IPS DF 6.9 (cell line): ENCODE measurements around the gene TAAR1.

Experiments
- DNase-seq: peaks from one replicate; pipeline ENCODE4 v3.0.0-alpha.2; 2013; ENCODE audit warnings: low read depth, low spot score
- H3K27ac ChIP-seq: one replicate; pipeline ENCODE4 v1.5.1; 2013; ENCODE audit warnings: low read length, control low read depth
- H3K27me3 ChIP-seq: 2 replicates; pipeline ENCODE4 v1.6.1; 2013; ENCODE audit warnings: mild to moderate bottlenecking, low read length; ENCODE audit not compliant: control insufficient read depth, insufficient read depth
- H3K36me3 ChIP-seq: 2 replicates; pipeline ENCODE4 v1.6.1; 2013; ENCODE audit warnings: low read length; ENCODE audit not compliant: control insufficient read depth, insufficient read depth
- H3K4me1 ChIP-seq: 2 replicates; pipeline ENCODE4 v1.6.1; 2013; ENCODE audit warnings: low read length; ENCODE audit not compliant: control insufficient read depth, insufficient read depth
- H3K4me3 ChIP-seq: 2 replicates; pipeline ENCODE4 v1.5.1; 2013; ENCODE audit warnings: mild to moderate bottlenecking, low read length
- H3K9me3 ChIP-seq: 2 replicates; pipeline ENCODE4 v1.6.1; 2013; ENCODE audit warnings: low read length, inconsistent platforms; ENCODE audit not compliant: control insufficient read depth, insufficient read depth
- WGBS: extraction: QIAGEN DNeasy Blood & Tissue Kit; methylation state at CpG from one replicate; pipeline ENCODE4 v1.1.7; 2013; ENCODE audit warnings: mixed read lengths, missing lambda C conversion rate; ENCODE audit not compliant: insufficient read length, insufficient coverage; 5-methylcytosine and 5-hydroxymethylcytosine counted together

The TAAR1 gene

GRCh38 chr6:132634796-132635195 is 24.2 kb downstream of the TAAR1 start:
- Histone ChIP-seq H3K9me3 (no peaks in the 10 kb centered on the region), H3K27ac (no peak overlapping the region), H3K4me1 (no peaks in the 10 kb centered on the region; the same call in 1 of the 2 replicates), H3K36me3 (no peaks in the 10 kb centered on the region), H3K4me3 (no peak overlapping the region), H3K27me3 (no peaks in the 10 kb centered on the region)
- WGBS = no CpG with 5 or more reads among the region's 4 CpGs
- no peak for DNase-seq

DNA sequence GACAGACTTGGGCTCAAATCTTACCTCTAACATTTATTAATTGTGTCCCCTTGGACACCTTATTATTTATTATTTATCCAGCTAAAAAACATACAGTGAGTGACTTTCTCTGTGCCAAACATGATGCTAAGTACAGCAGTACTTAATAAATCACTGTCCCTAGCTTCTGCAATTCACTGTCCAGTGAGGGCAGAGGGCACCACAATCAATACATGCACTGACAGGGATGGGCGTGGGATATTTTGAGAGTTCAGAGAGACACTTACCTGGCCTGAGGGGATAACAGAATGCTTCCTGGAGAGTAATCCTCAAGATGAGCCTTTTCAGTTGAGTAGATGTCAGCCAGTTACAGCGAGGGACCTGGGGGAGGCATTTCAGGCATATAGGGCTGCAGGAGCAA is 25.6 kb downstream of the TAAR1 start:
- Histone ChIP-seq H3K27ac (no peak overlapping the region), H3K4me1 (no peaks in the 10 kb centered on the region; the same call in 1 of the 2 replicates), H3K4me3 (no peak overlapping the region), H3K27me3 (no peaks in the 10 kb centered on the region), H3K36me3 (no peaks in the 10 kb centered on the region), H3K9me3 (no peaks in the 10 kb centered on the region)
- no peak for DNase-seq
- no CpG with 5 or more reads among the region's 2 CpGs for WGBS

DNA sequence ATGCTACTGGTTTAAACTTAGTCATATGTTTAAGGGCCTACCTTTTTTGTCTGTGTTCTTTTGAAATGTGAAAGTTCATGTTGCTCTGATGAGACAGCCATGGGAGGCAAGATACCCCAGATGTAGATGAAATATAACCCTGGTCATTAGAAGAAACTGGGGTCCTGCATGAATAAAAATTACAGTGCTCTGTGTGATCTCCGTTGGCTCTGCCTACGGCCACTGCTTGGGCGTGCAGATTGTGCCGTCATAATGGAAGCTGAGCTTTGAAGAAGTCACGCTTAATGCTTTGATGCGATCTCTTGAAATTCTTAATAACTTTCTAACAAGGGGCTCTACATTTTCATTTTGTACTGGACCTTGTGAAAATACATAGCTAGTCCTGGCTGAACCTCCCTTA is 34.8 kb downstream of the TAAR1 start, which contains the start of gene TAAR2:
Gene TAAR2, minus strand, starts transcription at position 101 of the 400 bp plus-strand sequence. Its CDS starts 0 bp downstream, at position 101.
- Histone ChIP-seq H3K27ac (no peak within 1 kb of the TSS), H3K4me3 (no peak within 1 kb of the TSS), H3K4me1 (no peaks in the 10 kb centered on the region), H3K36me3 (no peaks in the 10 kb centered on the region), H3K9me3 (no peaks in the 10 kb centered on the region), H3K27me3 (no peaks in the 10 kb centered on the region)
- WGBS = no CpG with 5 or more reads among the region's 6 CpGs
- DNase-seq = no peak

GRCh38 chr6:132623106-132623845 is 35.7 kb downstream of the TAAR1 start:
- no peaks in the 10 kb centered on the region for H3K27me3 ChIP-seq

DNA sequence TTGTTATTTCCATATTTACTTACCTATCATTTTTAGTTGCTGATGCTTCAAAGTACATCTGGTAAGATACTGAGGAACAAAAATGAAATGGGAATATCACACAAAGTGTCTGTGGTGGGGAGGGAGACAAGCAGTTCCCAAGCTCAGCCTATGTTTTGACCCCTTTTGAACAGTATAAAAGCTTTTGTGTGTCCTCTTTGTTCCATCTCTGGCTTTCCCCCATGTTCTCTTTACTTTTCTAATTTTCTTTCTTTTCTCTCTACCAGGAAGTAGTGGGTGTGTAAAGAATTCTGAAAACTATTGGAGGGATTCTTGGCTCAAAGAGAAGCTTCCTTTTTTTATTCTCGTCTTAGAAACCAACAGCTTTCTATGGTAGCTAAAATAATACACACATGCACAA is 42.3 kb downstream of the TAAR1 start:
- no peak overlapping the region for H3K27ac ChIP-seq
- WGBS = no CpG with 5 or more reads among the region's 1 CpG
- no peaks in the 10 kb centered on the region for H3K9me3 ChIP-seq
- H3K36me3 ChIP-seq = no peaks in the 10 kb centered on the region
- no peak overlapping the region for H3K4me3 ChIP-seq
- no peaks in the 10 kb centered on the region for H3K27me3 ChIP-seq
- H3K4me1 ChIP-seq = no peaks in the 10 kb centered on the region
- no peak for DNase-seq

More at GRCh38 chr6:132623106-132623845, 35.7 kb downstream of the TAAR1 start:
- no peaks in the 10 kb centered on the region for H3K36me3 ChIP-seq
- no CpG with 5 or more reads among the region's 6 CpGs for WGBS
- DNase-seq = no peak
- no peaks in the 10 kb centered on the region for H3K4me1 ChIP-seq
- H3K4me3 ChIP-seq = no peak overlapping the region
- H3K9me3 ChIP-seq = no peaks in the 10 kb centered on the region
- H3K27ac ChIP-seq = no peak overlapping the region

DNA sequence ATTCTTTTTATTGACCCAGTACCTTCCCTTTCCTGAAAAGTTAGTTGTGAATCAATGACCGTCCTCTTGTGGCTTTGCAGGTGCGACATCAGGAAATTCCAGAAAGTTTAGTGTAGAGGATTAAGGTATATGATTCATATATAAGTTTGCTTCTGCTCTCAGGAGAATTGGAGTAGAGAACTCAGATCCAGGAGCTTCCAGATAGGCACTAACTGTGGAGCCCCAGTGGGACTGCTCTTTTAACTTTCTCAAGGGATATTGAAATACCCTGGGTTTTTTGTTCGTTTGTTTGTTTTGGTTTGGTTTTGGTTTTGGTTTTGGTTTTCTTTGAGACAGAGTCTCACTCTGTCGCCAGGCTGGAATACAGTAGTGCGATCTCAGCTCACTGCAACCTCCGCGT is 44.4 kb downstream of the TAAR1 start:
- Histone ChIP-seq H3K27ac (no peak overlapping the region), H3K36me3 (no peaks in the 10 kb centered on the region), H3K4me3 (no peak overlapping the region), H3K9me3 (no peaks in the 10 kb centered on the region), H3K27me3 (no peaks in the 10 kb centered on the region), H3K4me1 (no peaks in the 10 kb centered on the region)
- WGBS = no CpG with 5 or more reads among the region's 7 CpGs
- DNase-seq = no peak

- no peaks in the 10 kb centered on the region for H3K36me3 ChIP-seq
- H3K27me3 ChIP-seq = no peaks in the 10 kb centered on the region
- H3K4me3 ChIP-seq = no peak overlapping the region
- no peaks in the 10 kb centered on the region for H3K4me1 ChIP-seq
- no peaks in the 10 kb centered on the region for H3K9me3 ChIP-seq
- DNase-seq = no peak
- no CpG with 5 or more reads among the region's 4 CpGs for WGBS
- H3K27ac ChIP-seq = no peak overlapping the region
Measured at GRCh38 chr6:132612449-132613108, 46.4 kb downstream of the TAAR1 start.

DNA sequence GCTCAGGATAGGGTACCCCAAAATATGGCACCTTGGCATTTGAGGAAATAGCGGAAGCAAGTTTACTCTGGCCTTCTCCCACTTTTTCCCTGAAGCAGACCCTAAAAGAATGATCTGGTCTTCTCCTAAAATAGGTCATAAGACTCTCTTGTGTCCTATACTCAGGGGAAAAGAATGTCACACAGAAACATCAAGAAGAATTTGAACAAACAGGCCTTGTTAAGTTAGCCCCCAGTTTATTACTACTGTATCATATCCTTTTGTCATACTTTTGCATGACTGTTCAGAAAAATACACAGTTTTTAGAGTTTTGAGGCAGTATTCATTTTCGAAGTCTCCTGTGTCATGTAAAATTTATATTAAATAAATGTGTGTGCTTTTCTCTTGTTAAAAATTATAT is 47.4 kb downstream of the TAAR1 start:
- no peak overlapping the region for H3K27ac ChIP-seq
- DNase-seq = no peak
- no peaks in the 10 kb centered on the region for H3K27me3 ChIP-seq
- H3K36me3 ChIP-seq = no peaks in the 10 kb centered on the region
- H3K4me1 ChIP-seq = no peaks in the 10 kb centered on the region
- no CpG with 5 or more reads among the region's 2 CpGs for WGBS
- no peaks in the 10 kb centered on the region for H3K9me3 ChIP-seq
- no peak overlapping the region for H3K4me3 ChIP-seq

DNA sequence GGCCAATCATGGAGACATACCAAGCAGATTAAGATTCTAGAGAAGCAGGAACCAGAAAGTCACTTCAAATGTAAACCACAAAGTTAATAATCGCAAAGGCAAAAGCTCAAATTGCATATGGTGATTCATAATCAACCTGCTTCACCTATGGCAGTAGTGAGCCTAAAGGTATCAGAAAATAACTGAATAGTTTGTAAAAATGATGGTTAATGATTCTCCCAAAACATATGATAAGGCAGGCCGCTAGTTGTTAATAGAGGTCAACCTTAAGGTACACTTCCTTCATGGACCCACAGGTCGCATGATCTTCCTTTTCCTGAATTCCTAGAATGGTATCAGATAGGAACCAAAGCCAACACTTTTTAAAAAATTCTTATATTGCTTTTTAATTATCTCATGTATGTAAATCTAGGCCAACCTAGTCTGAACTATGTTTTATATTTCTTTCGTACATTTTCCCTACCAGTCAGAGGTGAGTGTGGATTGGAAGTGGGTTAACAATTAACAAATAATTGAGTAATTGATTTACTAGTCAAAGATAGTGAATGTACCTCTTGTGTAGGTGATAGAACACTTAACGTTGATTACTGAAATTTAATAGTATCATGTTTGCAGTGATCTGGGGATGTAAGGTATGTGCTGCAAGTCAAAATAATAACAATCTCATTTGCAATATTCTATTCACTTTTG is 51.3 kb downstream of the TAAR1 start:
- Histone ChIP-seq H3K4me3 (no peak overlapping the region), H3K27me3 (no peaks in the 10 kb centered on the region), H3K9me3 (no peaks in the 10 kb centered on the region), H3K27ac (no peak overlapping the region), H3K36me3 (no peaks in the 10 kb centered on the region), H3K4me1 (no peaks in the 10 kb centered on the region)
- no peak for DNase-seq
- WGBS = no CpG with 5 or more reads among the region's 5 CpGs

DNA sequence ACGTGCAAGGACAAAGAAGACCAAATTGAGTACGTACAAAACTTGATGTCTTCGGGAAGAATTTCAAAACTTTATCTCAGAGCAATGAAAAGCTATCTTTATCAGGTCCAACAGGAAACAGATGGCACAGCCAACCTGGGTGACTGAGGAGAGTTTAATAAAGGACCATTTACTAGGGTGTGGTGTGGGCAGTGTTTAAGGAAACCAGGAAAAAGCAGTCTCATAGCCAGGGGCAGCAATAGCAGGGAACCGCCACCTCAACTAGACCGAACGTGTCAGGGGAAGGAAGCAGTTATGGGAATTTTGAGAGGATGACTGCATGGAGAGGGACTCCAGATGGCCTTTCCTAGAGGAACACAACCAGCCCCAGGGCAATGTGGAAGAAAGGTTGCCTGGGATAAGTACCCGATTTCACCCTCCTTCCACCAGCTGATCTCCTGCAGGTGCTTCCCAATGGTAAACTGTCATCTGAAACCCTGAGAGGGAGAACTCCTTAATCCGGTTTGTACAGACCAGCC is 54.3 kb downstream of the TAAR1 start:
- no peaks in the 10 kb centered on the region for H3K4me1 ChIP-seq
- no peaks in the 10 kb centered on the region for H3K27me3 ChIP-seq
- no peak overlapping the region for H3K27ac ChIP-seq
- DNase-seq = no peak
- H3K9me3 ChIP-seq = no peaks in the 10 kb centered on the region
- H3K4me3 ChIP-seq = no peak overlapping the region
- WGBS = no CpG with 5 or more reads among the region's 8 CpGs
- H3K36me3 ChIP-seq = no peaks in the 10 kb centered on the region
